ENCODE results near the gene CAMTA1.

The CAMTA1 gene

DNA sequence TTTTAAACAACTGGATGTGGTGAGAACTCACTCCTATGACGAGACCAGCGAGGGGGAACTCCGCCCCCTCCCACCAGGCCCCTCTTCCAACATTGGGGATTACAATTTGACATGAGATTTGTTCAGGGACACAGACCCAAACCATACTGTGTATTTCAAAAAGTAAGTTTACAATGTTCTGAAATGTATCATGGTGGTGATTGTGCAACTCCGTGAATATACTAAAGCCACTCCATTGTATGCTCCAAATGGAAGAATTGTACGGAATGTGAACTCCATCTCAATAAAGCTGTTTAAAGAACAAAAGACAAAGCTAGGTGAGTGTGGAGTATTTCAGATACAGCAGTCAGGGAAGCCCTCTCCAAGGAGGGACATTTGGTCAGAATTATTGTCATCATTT, 553.8 kb downstream of the CAMTA1 start:
- no peak for DNase-seq (ENCODE audit: low read depth in 2 of 2)

DNA sequence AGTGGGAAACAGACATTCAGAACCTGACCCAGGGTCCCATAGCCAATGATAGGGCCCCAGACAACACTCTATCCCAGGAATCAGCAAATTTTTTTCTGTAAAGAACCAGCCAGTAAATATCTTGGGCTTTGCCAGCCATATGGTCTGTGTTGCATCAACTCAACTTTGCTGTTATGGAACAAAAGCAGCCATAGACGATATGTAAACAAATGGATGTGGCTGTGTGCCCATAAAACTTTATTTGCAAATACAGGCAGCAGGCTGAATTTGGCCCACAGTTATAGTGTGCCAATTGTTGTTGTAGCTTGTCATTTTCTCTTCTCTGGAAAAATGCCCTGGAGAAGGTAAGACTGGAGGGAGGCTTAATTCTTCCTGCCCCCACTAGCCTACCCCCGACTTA, 554.7 kb downstream of the CAMTA1 start:
- no peak for DNase-seq (ENCODE audit: low read depth in 2 of 2)

DNA sequence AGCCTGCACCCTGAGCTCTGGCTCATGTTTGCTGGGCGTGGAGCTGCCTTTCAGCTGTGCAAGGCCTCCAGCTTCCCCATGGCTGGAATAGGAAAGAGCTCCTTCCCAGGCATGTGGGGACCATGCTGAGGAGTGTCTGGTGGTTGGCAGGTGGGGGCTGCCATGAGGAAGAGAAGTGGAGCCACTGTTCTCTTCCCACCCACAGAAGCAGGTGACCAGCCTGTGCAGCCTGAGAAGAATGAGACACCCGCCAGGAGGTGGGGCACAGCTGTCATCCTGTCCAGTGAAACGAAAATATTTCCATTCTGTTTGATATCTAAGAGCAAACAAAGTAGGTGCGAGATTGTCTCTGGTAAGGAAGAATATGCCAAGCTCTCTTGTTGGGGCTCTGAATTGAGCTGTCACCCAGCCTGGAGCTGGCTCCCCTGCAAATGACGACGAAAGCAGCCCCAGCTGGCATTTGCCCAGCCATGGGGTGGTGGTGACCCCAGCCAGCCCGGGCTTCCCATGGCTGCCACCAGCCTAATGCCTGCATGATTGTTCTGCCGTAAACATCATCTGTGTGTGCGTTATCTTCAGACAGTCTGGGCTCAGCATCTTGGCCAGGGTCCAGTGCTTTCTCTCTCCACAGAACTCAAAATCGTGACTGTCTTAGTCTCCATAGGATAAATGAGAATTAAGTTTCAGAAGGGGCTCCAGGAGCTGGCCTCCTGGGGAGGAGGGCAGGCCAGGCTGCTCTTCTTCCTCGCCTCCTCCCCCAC, 556.1 kb downstream of the CAMTA1 start:
- DNase-seq (ENCODE audit: low read depth in 2 of 2), result no peak

DNA sequence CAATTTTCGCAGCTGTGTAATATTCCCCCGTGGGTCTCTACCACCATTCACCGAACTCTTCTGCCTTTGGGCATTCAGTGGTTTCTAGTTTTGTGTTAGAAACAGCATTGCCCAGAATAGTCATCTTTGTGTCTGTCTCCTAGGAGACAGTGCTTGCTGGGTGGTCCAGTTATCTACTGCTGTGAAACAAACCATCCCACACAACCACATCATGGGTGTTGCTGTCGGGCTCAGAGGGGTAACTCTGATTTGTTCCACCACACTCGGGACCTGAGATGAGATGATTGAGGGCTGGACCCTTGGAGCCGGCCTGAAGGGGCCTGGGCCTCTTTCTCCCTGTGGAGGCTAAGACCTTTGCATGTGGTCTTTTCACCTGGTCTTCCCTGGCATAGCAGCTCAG, 558.6 kb downstream of the CAMTA1 start:
- DNase-seq (ENCODE audit: low read depth in 2 of 2), result no peak

DNA sequence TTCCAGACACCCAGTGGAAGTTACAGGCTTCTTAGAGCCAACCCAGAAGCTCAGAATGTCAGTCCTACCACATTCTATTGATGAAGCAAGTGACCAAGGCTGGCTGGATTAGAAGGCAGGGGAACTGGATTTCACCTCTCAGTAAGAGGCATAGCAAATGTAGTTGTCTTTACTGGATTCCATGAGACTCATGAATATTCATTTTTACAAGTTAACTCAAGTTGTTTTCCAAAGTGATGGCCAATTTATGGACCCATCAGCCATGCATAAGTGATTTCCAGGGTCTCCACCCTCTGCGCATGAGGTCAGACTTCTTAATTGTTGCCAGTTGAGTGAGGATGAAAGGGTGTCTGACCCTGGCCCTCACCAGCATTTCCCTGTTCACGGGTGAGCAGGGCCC, 559.0 kb downstream of the CAMTA1 start:
- no peak for DNase-seq (ENCODE audit: low read depth in 2 of 2)

DNA sequence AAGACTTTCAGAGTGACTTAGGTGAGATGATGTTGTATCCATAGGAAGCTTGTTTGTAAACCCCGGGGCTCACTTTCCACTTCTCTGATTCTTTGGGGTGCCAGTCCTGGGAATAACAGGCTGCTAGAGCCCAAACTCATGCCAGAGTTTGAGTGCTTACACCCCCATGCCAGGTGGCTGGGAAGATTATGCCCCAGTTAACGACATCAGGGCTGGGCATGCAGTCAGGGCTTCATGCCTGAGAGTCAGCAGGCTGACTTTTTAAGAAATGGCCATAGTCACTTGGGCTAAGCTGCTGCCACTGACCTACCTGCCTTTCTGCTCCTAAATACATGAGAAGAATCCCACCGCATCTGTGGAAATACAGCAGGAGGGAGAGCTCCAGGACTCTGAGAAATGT, 560.3 kb downstream of the CAMTA1 start:
- DNase-seq (ENCODE audit: low read depth in 2 of 2), result no peak

DNA sequence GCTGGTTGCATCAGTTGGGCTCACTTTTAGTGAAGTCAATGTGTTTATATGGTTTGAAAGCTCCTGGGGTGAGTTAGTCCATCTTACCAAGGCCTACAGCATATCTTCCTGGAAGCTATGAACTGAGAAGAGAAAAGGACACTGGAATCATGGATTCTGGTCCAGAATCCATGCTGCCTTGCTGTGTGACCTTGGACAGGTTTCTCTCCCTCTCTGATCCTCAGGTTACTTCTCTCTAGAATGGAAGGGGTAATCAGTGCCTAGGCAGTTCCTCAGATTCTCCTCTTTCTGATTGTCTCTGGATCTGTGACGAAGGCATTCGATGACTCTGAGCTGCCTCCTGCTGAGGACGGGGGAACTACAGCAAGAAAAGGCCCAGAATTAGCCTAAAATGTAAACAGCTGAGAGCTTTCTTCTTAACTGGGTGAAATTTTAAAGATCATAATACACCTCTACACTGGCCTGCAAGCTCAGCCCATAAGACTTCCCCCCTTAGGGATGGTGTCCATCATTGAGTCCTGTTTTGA, 560.9 kb downstream of the CAMTA1 start:
- no peak for DNase-seq (ENCODE audit: low read depth in 2 of 2)

DNA sequence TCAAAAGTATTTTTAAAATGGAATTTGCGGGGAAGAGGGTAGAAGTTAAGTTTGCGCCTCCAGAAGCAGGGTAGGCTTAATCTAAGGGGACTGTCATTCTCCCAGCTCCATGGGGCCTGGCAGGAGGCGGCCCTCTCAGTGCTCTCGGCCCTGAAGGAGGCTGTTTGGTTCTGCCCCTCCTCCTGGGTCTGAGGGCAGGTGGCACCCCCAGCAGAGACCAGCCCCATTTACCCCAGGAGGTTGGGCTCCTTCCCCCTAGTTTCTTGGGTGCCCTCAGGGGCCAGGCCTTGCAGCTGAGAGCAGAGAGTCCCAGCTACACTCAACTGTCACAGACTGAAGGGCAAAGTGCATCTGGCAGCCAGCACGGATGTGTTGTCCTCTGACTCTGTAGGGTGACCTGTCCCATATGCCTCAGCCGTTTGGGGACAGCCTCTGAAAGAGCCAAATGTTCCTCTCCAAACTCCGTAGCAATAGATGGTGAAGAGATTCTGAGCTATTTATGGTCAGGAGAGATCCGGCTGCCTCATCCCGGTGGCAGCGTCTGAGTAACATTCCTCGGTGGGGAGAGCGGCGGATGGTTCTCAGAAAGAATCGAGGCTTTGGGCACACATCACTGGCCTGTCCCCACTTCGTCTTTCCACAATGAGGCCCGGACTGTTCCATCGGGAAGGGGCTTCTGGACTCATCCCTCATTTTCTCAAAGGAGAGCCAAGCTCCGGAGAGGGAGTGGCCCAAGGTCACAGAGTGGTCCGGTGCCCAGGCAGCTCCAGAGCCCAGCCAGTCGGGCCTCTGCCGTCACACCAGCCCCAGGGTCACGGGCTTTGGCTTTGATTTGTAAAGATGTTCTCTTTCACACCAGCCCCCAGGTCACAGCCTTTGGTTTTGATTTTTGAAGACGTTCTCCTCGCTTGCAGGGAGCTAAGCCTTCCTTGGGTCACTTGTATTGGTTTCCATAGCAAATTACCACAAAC, 561.6 kb downstream of the CAMTA1 start:
- DNase-seq (ENCODE audit: low read depth in 2 of 2), result no peak

DNA sequence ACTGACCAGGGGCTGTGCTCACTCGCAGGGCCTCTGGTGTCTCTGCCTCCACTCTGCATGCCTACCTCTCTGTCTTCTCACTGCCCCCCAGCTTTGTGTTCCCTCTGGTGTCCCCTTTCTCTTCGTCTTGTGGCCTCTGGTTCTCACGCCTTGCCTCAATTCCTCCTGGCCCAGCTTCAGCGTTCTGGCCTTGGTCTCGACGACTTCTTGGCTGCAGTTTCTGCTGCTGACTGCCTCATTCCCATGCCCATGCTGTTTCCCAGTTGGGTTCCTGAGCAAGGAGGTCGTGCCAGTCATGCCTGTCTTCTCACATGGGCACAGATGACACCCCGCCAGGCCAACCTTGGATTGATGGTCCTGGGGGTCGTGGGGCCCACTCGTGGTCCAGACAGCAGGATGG, 562.8 kb downstream of the CAMTA1 start:
- DNase-seq (ENCODE audit: low read depth in 2 of 2), result no peak

DNA sequence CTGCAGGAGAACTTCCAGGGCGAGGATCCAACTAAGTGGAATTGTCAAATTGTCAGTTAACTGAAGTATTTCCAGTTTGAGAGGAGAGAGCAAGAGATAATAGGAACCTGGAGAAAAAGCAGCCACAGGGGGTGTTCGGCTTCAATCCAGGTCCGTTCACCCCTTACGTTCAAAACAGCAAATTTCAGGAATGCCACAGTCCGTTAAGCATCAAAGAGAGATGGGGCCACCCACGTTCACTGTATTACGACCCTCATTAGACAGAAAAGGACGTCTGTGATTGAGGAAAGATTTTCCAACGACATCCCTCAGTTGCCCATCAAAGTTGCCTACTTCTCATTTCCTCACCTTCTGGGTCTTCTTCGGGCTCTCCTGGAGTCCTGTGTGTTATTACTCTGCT, 563.3 kb downstream of the CAMTA1 start:
- no peak for DNase-seq (ENCODE audit: low read depth in 2 of 2)

DNA sequence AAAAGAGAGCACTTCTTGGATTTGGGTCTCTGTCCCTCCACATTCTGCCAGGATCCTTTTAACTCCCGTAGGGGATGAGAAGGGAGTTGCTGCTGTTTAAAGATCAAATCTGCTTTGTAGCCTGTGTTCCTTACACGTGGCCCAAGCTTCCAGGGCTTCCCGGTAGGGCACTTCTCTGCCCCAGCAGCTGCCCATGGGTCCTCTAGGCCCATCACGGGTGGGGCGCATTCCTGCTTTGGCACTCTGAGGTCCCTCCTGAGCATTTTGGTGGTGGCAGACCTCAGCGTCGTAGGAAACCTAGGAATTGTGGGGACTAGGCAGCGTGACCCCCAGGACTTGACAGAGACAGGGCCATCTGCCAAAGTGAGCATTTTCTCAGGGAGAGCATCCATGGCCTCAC, 565.5 kb downstream of the CAMTA1 start:
- no peak for DNase-seq (ENCODE audit: low read depth in 2 of 2)

DNA sequence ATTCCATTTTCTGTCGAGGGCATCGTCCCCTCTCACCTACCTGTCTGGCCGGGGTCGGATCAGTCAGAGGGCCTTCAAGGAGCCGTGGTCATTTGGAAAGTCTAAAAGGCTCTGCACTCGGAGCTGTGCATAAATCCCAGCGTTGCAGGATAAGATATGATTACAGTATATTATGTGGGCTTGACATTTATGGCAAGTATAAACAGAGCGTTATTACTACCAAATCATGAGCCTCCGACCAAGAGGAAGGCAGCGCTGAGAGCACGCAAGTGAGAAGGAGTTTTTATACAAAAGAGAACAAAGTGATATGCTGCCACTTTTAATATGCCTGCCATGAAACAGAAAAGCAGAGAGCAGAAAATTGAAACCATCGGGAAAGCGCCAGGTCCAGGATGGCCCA, 566.4 kb downstream of the CAMTA1 start:
- DNase-seq (ENCODE audit: low read depth in 2 of 2), result no peak

DNA sequence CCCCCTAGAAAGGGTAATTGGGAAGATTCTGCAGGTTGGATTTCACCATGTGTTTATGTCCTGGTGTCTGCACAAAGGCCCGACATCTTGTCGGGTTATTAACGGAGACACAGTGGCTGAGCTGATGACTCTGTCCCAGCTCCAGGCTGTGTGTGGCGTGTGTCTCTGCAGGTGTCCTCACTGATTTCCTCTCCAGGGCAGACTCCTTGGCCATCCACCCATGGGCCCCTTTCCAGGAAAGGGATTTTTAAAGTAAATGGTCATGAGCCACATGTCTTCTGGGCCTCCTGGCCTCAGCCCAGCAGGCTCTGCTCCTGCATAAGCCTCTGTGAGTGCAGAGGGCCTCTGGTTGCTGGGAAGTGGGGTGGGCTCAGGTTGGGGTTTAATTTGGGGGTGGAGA, 567.1 kb downstream of the CAMTA1 start:
- DNase-seq (ENCODE audit: low read depth in 2 of 2), result no peak

DNA sequence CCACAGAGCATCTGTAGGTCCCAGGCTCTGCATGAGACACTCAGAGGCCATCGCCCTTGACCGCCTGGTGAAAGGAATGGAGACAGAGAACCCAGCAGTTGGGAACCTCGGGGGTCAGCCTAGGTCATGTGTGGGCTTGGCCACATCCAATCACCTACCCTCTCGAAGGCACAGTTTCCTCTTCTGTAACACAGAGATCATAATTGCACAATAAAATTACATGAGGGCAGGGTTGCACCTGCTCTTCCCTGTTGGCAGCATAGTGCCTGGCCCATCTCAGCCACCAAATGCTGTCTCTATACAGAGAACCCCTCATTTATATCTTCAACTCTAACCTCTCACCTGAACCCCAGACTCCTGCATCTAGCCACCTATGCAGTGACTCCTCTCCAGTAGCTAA, 567.7 kb downstream of the CAMTA1 start:
- no peak for DNase-seq (ENCODE audit: low read depth in 2 of 2)

DNA sequence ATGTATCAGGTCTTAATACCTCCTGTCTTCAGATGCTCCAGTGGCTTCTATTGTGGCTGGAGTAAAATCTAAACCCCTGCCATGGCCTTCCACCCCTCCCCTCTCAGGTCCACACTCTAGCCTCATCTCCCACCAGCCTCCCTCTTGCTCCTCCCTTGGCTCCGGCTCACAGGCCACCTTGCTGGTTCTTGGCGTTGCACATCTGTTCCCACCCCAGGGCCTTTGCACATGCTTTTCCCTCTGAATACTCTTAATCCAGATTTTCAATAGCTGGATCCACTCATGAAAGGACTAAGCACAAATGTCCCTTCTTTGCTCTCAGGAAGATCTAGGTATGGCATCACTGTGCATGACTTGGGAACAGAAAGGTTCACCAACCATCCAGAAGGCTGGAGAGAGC, 570.4 kb downstream of the CAMTA1 start:
- DNase-seq (ENCODE audit: low read depth in 2 of 2), result no peak

DNA sequence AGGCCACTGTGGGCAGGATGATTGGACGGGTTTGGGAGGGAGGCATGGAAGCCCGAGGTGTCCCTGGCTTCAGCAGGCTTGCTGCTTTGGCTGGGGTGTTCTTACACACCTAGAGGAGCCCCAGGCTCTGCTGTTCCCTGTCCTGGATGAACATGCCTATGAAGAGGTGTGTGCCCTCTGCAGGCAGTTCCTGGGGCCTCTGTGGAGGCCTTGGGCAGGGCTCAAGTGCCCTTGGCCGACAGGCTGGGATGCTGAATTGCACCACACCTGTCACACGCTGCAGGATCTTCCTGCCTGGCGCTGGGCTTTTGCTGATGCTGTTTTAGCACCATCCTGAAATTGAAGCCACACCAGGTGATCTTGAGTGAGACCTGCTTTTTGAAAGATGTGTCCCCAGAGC, 570.8 kb downstream of the CAMTA1 start:
- DNase-seq (ENCODE audit: low read depth in 2 of 2), result no peak

DNA sequence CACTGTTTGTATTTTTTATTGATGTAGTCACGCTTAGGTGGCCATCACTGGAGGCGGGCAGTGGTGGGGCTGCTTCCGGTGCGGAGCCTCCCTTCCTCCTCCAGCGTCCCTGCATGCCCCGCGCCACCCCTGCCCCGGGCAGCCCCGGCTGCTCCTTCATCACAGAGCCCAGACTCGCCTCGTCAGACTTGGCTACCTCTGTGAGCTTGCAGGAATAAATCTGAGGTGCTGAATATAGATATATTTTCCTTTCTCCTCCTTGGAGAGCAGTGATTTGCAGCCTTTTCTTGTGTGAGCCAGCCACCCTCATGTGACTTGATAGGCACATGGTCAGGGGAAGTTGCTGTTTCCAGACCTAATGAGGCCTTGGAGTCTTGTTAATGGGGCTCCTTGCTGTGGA, 573.2 kb downstream of the CAMTA1 start:
- no peak for DNase-seq (ENCODE audit: low read depth in 2 of 2)

DNA sequence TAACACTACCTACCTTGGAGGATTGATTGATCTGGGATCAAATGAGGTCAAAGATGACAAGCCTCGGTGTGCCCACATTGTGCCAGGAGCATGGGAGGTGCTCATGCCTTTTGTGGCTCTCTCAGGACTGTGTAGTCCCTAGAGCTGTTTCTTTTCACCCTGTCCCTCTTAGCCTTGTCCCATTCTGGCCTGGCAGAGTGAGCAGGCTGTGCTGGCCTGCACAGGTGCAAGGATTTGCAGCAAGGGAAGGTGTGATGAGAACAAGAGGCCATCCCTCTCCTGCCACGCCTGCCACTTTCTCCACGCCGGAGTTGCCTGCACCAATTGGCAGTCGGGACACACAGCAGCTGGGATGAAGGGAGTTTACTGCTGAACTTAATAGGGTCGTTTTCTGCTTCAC, 575.3 kb downstream of the CAMTA1 start:
- no peak for DNase-seq (ENCODE audit: low read depth in 2 of 2)

DNA sequence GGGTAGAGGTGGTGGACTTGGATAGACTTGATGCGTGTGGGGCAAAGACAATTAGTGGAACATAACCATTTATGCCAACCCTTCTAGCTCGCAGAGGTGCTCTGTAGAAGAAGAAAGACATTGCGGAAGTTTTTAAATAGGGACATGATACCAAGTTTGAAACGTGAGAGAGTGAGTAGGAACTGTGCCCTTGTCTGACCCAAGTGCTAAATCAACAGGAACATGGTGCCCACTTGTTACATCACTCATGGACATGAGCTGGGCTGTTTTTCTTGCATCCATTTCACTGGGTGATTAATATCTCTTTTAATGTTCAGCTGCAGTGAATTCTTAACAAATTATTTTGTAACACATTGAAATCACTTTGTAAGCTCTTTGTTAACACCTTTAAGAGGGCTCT, 577.7 kb downstream of the CAMTA1 start:
- no peak for DNase-seq (ENCODE audit: low read depth in 2 of 2)

DNA sequence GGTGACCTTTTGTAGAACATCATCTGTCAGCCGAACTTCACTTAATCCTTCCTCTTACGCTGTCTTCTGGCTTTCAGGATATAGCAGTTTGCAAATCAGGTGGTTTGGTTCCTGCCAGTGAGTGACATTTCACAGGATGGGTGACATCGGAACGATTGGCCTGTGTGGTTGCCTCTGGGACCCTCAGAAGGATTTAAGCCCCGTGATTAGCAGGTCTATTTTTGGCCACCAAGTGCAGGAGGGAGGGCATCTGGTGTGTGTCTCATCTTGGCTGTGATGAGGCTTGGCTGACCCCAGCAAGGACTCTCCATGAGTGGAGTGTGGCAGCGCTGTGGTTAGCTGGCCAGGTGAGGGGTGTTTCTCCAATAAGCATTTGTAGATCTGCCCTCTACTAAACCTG, 578.2 kb downstream of the CAMTA1 start:
- no peak for DNase-seq (ENCODE audit: low read depth in 2 of 2)

DNA sequence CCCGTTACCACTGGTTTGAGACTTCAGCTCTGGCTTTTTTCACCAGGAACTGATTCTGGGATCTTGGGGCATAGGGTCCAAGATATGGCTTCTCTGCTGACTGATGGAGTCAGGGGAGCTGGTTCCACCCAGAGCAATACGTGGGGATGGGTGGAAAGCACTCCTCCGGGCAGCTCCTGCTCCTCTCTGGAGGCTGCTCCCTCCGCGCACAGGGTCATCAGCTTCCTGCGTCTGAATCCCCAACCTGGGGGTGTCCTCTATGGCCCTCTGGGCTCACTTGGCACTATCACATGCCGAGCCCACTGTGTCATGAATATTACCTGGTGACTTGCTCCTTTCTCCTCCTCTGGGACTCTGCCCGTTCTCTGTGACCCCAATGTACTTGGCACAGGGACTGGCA, 580.5 kb downstream of the CAMTA1 start:
- DNase-seq (ENCODE audit: low read depth in 2 of 2), result no peak

DNA sequence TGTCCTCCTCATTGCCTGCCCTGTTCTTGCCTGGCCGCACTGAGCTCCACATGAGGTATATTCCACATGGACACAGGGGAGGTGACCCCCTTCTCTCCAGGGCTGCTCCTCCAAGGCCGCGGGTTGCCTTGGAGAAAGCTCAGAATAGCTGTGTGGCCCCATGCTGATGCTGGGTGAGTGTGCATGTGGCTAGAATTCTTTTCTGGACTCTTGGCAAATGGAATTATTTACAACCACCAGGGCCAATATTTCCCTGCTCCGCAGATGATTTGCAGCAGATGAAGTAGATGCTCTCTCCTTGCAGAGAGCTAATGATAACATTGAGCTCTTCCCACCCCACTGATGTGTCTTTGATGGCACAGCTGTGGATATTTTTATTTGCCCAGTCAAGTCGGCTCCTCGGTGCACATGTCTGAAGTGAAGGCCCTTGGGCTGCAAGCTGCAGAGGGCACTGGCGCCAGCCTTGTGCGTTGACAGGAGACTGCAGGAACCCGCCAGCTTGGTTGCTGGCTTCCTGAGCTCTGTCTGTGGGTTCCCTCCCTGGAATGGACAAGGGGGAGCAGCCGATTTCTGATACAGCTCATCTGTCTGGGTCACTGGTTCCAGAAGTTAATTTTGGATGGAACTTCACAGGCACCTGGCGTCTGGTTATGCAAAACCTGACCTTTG, 581.2 kb downstream of the CAMTA1 start:
- no peak for DNase-seq (ENCODE audit: low read depth in 2 of 2)
